HG03066 (cell line): Measurements from ENCODE around the gene HIPK3.
"Not testable (repeated sequence)": the region's sequence is repeated elsewhere in the genome, so short reads cannot be mapped to it uniquely, and the experiment has no call there.

Experiments used
- ATAC-seq: cut with Tn5 transposase; IDR thresholded peaks from one replicate; pipeline ENCODE4 v1.9.1; 2021; ENCODE audit warnings: low read depth; ENCODE audit not compliant: unreplicated experiment

The HIPK3 gene

GRCh38 chr11:33257160-33257896 lies at the start of gene HIPK3:
HIPK3 (plus strand) TSS chr11:33257381.
- ATAC-seq, result peak; percentile 73

- ATAC-seq, result no peak
Observed at GRCh38 chr11:33207408-33207985, 49.7 kb upstream of the HIPK3 start.

DNA sequence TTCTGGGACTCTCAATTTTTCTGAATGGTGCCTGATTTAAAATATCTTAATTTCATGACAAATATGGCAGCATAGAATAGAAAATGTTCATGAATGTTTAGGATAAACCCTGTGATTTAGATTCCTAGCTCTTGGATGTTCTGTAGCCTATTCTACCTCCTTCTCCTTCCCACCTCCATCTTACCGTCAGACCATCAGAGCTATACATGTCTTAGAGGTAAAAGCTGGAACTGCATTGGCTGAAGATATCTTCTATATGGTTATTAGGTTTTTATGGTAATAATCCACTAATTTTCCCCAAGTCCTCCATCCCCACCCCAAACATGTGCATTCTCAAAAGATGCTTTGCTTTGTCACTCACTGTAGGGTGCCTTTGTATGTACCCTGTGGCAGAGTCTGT lies 49.0 kb upstream of the HIPK3 start:
- ATAC-seq, result no peak

- no peak for ATAC-seq
Observed at GRCh38 chr11:33211153-33211552, 46.0 kb upstream of the HIPK3 start.

- ATAC-seq, result no peak
Observed at GRCh38 chr11:33211580-33211979, 45.6 kb upstream of the HIPK3 start.

- ATAC-seq, result no peak
Observed at GRCh38 chr11:33214187-33214586, 43.0 kb upstream of the HIPK3 start.

DNA sequence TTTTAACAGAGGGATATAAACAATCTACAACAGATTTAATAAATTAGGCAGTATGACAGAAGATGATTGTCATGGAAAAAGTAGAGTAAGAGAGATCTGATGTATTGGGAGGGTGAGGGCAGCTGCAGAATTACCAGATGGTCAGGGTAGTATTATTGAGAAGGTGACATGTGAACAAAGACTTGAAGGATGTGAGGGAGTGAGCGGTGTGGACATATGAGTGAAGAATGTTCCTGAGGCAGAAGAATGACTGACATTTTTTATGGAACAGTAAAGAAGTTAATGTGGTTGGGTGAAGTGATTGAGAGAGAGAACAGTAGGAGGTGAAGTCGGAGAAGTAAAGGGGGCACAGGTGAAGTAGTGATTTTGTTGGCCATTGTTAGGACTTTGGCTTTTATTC lies 42.4 kb upstream of the HIPK3 start:
- no peak for ATAC-seq

DNA sequence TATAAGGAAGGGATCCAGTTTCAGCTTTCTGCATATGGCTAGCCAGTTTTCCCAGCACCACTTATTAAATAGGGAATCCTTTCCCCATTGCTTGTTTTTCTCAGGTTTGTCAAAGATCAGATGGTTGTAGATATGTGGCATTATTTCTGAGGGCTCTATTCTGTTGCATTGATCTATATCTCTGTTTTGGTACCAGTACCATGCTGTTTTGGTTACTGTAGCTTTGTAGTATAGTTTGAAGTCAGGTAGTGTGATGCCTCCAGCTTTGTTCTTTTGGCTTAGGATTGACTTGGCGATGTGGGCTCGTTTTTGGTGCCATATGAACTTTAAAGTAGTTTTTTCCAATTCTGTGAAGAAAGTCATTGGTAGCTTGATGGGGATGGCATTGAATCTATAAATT lies 40.5 kb upstream of the HIPK3 start:
- not testable (repeated sequence) for ATAC-seq

DNA sequence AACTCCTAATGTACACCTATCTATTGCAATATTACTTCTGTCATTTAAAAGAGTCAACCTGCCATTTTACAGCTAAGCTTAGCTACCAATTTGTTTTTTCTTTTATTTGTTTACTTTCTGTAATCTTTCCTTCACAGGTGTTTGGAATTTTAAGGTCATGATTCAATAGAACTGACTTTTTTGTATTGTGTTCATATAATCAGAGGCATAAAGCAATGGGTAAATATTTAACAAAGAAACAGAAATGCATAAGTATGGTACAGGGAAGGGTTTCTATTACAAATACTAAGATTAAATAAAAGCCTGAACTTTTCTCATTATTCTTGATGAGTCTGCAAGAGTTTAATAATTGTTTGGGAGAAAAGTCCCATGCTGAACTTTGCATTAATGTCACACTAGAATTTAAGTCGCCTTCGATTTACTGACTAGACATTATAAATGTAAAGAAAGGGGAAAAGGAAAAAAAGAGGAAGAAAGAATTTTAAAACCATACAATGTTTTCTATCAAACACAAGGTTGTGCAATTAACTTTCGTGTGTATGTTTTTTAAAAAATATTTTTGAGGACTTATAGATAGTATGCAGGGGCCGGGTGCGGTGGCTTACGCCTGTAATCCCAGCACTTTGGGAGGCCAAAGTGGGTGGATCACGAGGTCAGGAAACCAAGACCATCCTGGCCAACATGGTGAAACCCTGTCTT lies 35.0 kb upstream of the HIPK3 start:
- ATAC-seq, result no peak

DNA sequence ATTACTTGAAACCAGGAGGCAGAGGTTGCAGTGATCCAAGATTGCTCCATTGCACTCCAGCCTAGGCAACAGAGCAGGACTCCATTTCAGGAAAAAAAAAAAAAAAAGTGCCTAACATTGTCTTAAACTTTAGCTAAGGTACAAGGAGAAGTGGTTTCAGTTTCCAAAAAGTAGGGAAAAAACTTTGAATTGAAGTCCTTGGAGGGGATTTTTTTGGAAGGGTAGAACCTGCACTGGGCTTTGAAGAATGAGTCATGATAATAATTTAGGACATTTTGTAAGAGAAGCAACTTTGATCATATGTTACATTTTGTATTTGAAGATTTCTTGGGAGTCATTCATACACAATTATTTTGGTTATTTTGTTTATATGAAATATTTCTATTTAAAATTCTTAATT lies 31.8 kb upstream of the HIPK3 start:
- no peak for ATAC-seq

- no peak for ATAC-seq
Observed at GRCh38 chr11:33227578-33228261, 29.5 kb upstream of the HIPK3 start.

GRCh38 chr11:33234397-33235190 lies 22.6 kb upstream of the HIPK3 start:
- no peak for ATAC-seq

DNA sequence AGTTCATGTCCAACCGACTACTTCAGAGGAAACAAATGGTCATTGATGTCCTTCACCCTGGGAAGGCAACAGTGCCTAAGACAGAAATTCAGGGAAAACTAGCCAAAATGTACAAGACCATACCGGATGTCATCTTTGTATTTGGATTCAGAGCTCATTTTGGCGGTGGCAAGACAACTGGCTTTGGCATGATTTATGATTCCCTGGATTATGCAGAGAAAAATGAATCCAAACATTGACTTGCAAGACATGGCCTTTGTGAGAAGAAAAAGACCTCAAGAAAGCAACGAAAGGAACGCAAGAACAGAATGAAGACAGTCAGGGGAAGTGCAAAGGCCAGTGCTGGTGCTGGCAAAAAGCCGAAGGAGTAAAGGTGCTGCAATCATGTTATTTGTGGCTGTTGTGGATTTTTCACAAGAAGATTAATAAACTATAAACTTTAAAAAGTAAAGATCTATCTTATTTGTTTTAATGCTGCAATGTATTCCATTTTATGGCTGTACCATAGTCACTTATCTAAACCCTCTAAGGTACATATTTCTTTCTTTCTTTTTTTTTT lies 20.1 kb upstream of the HIPK3 start:
- no peak for ATAC-seq

- ATAC-seq, result no peak
Observed at GRCh38 chr11:33242575-33242974, 14.6 kb upstream of the HIPK3 start.

DNA sequence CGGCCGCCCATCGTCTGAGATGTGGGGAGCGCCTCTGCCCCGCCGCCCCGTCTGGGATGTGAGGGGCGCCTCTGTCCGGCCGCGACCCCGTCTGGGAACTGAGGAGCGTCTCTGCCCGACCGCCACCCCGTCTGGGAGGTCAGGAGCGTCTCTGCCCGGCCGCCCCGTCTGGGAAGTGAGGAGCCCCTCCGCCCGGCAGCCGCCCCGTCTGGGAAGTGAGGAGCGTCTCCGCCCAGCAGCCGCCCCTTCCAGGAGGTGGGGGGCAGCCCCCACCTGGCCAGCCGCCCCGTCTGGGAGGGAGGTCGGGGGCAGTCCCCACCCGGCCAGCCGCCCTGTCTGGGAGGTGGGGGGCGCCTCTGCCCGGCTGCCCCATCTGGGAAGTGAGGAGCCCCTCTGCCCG lies 13.5 kb upstream of the HIPK3 start:
- ATAC-seq, result not testable (repeated sequence)

DNA sequence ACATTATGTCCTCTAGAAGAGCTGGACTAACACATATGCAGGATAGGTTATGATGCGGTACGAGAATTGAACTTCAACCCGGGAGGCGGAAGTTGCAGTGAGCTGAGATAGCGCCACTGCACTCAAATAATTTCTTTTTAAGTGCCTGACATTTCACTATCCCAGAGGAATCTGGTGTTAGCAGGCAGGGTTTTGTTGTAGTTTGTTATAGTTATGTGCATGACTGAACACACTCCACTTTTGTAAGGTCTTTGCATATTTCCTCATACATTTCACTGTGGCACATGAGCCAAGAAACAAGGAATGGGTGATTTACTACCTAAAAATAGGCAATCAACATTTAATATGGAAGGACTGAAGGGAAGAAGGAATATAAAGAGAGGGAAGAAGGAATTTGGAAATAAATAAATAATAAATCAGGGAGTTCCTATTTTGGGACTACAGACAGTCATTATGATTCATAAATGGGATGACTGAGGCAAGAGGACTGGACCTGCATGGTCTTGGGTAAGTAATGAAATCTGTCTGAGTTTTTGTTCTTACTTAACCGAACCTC lies 8.7 kb upstream of the HIPK3 start:
- ATAC-seq, result no peak

DNA sequence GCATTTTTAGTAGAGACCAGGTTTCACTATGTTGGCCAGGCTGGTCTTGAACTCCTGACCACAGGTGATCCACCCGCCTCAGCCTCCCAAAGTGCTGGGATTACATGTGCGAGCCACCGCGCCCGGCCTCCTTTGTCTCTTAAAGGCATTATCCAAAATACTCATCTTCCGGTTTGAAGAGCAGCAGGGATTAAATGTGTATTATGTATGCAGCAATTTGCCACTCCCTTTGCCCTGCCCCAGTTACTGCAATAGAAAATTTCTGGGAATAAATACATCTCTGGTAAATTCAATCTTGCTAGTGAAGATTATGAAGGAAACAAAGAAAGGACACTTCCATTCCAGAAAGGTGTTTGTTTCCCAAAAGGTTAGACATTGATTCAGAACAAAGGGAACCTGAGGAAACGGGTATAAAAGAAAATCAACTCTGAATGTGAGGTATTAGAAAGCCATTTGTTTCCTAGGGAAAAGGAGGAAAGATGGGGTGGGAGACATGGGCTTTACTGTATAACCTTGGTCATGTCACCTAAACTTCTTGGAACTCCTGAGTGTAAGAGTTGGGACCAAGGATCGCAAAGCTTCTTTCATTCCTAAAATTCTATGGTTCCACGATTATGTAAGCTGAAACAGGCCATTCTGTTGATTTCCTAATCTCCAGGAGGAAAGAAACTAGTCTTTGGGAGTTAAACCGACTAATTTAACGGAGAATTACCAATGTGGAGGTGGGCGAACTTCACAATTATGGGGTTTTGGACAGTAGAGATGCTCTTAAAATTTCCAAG lies 959 bp upstream of the HIPK3 start:
- no peak for ATAC-seq

GRCh38 chr11:33256813-33257159 lies 395 bp upstream of the HIPK3 start:
- no peak for ATAC-seq

DNA sequence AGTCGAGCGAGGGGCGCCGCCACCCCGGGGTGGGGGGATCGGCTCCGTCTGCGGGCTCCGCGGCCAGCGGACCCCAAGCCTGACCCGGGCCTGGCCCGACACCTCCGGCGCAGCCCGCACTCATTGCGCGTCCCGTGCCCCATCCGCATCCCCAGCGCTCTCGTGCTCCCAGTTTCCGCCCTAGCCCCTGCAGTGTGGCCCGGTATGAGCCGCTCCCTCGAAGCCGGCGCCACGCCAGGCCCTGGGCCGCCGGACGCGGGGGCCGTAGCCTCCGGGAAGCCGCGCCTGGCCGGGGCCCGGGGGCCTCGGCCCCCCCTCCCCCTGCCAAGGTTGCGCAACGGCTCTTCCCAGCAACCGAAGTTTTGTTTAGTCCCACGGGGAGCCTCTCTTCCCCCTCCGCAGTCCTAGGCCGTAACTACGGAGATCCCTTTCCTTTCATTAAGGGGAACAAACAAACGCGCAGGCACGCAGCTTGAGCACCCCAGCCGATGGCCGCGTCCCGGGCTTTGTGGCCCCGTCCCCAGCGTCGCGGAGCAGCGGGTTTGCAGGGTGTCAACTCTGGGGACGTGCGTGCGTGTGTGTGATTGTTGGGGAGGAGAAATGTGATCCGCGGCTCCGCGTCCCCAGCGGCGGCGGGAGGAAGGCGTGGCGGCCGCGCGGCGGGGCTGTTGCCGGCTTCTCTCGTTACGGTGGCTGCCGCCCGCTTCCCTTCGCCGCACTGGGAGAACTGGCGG lies 883 bp downstream of the HIPK3 start:
- peak; percentile 40 for ATAC-seq
